ENCODE results near the gene PGPEP1. TPM values are rescaled to one million over a fixed set of nuclear protein-coding genes. Genes with fewer than 3 reads are reported as not detected.
"Not testable (repeated sequence)": the region's sequence is repeated elsewhere in the genome, so short reads cannot be mapped to it uniquely, and the experiment has no call there.

The PGPEP1 gene
- polyA plus RNA-seq, 1 donor: 14.4 TPM

DNA sequence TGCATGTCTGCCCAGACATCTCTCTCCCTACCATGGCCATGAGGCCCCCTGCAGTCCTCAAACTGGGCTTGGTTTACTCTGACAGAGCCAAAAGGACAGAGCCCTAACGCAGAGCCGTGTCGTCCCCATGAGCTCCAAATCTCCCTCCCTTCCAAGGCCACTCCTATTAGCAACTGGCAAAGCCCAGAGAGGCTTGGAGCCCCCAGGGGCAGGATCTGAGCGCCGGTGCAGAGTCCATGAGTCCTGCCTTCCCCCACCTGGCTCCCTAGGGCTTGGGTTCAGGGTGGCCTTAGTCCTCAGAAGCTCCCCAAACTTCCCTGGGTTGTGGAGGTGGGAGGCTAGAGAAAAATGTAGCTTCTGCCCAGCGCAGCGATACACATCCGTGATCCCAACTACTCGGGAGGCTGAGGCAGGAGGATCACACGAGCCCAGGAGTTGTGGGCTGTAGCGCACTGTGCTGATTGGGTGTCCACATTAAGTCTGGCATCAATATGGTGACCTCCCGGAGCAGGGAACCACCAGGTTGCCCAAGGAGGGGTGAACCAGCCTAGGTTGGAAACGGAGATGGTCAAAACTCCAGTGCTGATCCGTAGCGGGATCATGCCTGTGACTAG, 7.4 kb upstream of the PGPEP1 start:
- DNase-seq: no peak

DNA sequence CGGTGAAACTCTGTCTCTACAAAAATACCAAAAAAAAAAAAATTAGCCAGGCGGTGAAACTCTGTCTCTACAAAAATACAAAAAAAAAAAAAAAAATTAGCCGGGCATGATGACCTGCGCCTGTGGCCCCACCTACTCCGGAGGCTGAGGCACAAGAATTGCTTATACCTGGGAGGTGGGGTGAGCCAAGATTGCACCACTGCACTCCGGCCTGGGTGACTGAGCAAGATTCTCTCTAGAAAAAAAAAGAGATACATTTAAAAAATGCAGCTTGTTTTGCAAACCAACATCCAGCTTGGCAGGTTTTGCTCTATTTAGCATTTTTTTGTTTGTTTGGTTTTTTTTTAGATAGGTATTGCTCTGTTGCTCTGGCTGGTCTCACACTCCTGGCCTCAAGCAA, 6.7 kb upstream of the PGPEP1 start:
- DNase-seq: no peak

DNA sequence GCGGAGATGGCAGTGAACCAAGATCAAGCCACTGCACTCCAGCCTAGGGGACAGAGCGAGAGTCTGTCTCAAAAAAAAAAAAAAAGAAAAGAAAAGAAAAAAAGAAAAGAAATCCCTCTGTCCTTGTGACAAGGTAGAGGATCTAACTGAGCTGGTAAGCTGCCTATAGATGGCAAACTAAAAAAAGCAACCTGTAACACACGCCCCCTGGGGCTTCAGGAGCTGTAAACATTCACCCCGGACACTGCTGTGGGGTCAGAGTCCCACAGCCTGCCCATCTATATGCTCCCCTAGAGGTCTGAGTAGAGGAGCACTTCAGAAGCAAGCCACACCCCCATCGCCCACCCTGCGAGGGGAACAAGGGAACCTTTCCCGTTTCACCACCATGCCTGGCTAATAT, 4.3 kb upstream of the PGPEP1 start:
- no peak for DNase-seq

DNA sequence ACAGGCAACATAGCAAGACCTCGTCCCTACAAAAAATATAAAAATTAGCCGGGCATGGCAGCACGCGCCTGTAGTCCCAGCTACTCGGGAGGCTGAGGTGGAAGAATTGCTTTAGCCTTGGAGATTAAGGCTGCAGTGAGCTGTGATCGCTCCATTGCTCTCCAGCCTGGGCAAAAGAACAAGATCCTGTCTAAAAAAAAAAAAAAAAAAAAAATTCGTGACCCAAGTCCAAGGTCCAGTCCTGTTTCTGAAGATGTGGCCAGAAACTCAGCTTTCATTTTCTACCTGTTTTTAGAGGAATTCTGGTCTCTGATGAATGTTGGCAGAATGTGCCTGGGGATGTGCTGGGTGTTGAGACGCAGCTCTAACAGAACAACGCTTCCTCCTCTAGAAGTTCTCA, 1.9 kb upstream of the PGPEP1 start:
- no peak for DNase-seq

DNA sequence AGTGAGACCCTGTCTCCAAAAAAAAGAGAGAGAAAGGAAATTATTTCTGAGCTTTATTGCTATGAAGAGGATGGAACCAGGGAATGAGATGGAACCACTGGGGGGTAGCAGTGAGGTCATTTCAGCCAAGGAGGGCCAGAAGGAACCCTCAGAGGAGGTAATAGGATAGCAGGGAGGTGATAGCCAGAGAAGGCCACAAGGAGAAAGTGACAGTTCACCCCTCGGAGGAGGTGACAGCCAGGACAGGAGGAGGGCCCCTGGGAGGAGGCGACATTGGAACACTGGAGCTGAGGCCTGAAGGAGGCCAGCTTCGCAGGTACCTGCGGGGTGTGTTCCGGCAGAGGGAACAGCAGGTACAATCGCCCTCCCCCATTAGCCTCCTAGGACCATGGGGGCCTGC, 675 bp upstream of the PGPEP1 start:
- no peak for DNase-seq

DNA sequence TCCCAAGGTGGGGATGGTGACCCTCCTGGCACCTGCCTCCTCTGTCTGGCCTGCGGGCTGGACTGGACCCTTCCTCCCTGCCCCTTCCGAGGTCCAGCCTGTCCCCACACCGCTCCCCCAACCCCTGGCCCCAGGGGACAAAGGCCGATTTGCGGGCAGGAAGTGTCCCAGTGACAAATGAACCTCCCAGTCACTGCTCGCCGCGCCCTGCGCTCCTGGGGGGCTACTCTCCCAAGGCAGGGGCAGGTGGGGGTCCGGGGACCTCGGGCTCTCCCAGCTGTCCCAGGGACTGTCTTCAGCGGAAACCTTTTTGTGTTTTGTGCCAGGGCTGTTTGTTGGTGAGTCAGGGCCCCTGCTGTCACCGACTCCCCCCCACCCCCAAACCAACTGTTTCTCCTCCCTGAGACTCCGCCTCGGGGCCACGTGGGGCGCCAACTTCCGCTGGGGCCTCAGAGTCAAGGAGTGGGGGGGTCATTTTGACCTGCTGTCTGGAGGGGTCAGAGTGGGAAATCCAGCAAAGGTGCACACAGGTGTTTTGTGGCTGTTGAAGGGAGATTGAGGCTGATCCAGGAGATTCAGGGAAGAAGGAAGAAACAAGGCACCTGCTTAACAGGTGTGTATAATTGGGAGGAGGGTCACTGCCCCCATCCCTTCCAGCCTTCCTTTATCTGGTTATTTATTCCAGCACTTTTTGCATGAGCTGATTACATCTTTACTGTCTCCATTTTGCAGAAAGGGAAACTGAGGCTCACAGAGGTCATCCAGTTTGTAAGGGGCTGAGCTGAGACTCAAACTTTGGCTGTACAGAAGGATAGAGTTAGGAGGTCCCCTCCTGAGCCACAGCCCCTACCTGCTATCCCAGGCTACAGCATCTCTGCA, 831 bp downstream of the PGPEP1 start:
- no peak for DNase-seq

DNA sequence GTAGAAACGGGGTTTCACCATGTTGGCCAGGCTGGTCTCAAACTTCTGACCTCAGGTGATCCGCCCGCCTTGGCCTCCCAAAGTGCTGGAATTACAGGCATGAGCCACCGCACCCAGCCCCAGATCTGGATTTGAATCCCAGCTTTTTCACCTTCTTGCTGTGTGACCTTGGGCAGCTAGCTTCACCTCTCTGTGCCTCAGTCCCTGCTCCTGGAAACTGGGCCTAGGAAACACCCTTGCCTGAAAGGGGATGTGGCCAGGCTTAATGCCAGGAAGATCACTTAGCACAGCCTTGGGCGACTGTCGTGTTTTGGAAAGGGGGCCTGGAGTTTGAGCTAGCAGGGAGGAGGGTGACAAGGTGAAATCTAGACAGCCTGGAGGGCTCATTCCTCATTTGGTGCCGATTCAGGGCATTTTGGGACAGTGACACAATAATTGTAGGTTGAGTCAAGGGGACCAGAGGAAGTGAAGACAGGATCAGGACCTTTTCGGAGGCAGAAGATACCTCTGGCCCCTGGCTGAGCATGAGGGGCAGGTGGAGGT, 1.8 kb downstream of the PGPEP1 start:
- DNase-seq: no peak

DNA sequence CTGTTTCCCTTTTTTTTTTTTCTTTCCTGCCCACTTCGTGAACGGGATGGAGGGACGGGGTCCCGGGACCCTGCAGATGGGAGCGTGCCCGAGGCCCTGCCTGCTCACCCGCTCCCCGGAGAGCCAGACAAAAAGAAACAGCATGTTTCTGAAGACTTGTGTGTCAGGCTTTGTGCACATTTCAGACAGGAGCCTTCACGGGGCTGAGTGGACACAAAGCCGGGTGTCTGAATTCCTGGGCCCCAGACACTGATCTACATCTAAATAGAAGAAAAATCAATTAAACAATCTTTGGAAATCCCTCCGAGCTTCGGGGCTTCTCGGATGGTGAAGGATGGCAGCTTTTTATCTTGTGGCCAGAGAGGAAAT, 4.2 kb downstream of the PGPEP1 start:
- DNase-seq: no peak

DNA sequence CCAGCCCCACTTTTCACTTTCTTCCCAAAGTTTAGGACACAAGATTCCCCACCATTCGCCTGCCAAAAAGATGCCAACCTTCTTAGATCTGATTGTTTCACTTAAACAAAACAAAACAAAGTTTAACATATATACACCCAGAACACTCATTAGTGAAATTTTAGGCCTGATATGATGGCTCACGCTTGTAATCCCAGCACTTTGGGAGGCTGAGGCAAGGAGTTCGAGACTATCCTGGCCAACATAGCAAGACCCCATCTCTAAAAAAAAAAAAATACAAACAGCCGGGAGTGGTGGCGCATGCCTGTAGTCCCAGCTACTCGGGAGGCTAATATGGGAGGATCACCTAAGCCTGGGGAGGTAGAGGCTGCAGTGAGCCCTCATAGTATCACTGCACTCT, 4.9 kb downstream of the PGPEP1 start:
- DNase-seq: no peak

DNA sequence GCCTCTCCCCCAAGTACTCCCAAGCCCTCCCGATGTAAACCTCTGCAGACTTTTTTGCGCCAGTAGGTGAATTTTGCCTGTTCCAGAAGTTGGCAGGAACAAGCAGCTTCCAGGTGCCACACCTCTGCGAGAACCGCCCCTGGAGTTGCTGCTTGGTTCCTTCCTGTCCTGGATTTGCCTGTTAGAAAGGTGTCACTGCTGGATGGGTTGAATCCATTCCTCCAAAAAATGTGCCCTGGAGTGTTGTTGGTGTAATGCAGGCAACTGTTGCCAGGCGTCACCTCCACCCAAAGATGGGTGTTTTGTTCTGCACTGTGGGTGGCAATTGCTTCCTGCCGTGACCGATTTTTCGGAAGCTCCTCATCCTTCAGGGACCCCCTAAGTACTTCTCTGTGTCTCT, 5.7 kb downstream of the PGPEP1 start:
- no peak for DNase-seq

DNA sequence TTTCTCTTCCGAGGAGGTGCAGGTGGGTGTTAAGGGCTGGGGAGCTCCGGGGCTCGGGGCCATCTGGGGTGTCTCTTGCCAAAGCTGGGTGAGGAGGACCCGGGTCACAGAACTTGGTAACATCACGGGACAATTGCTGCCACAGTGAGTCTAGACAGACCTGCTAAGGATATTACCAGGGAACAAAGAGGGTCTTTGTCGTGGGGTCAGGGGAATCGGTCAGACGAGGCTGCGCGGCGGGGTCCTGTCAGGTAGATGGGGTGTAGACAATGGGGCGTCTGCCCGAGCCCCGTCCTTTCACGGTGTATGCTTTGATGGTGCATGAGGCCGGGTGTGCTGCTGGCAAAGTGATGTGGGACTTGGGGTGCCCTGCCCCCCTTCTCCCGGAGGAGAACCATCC, 7.8 kb downstream of the PGPEP1 start:
- no peak for DNase-seq

DNA sequence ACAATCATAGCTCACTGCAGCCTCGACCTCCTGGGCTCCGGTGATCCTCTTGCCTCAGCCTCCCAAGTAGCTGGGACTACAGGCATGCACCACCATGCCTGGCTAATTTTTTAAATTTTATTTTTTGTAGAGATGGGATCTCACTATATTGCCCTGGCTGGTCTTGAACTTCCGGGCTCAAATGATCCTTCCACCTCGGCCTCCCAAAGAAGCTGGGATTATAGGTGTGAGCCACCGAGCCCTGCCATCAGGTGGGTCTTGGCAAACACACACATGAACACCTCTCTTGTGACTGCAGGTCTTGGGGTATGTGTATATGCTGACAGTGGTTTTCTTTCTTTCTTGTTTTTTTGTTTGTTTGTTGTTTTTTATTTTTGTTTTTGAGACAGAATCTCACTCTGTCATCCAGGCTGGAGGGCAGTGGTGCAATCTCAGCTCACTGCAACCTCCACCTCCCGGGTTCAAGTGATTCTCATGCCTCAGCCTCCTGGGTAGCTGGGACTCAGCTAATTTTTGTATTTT, 8.5 kb downstream of the PGPEP1 start:
- not testable (repeated sequence) for DNase-seq

DNA sequence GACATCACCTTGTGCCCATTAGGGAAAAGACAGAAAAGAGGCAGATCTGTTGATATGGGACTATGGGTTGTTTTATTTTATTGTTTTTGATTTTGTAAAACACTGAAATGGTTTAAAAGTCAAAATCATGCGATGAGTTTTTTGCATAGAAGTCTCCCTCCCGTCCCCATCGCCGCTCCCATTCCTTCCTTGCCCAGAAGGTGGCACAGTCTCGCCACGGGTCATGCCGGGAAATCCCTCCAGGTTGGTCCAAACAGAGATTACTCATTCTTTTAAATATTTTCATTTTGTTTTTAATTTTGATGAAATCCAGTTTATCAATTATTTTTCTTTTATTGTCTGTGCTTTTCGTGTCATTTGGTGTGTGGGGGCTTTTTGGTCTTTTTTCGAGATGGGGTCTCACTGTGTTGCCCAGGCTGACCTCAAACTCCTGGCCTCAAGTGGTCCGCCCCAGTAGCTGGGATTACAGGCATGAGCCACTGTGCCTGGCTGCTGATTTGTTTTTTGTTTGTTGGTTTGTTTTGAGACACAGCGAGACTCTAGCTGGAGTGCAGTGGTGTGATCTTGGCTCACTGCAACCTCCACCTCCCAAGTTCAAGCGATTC, 9.2 kb downstream of the PGPEP1 start:
- DNase-seq: no peak

DNA sequence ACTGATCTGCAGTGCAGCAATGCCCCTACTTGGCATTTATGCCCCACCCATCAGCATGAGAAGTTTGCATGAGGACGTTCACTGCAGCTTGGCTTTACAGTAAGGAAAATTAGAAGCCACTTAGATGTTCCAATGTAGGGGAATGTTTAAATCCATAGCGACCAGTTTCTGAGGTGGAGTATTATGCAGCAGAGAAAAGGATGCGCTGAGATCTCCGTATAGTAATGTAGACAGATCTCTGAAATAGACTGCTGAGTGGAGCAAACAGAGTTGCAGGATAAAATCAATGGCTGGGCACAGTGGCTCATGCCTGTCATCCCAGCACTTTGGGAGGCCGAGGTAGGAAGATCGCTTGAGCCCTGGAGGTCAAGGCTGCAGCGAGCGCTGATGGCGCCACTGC, 10.1 kb downstream of the PGPEP1 start:
- DNase-seq: no peak

DNA sequence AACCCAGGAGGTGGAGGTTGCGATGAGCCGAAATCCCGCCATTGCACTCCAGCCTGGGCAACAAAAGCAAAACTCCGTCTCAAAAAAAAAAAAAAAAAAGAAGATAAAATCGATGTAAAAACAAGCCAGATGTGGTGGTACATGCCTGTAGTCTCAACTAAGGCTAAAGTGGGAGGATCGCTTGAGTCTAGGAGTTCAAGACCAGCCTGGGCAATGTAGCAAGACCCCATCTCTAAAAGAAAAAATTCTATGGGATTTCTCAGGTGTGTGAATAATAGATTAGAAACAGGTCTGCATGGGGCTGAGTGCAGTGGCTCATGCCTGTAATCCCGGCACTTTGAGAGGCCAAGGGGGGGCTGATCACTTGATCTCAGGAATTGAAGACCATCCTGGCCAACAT, 11.1 kb downstream of the PGPEP1 start:
- DNase-seq: no peak

DNA sequence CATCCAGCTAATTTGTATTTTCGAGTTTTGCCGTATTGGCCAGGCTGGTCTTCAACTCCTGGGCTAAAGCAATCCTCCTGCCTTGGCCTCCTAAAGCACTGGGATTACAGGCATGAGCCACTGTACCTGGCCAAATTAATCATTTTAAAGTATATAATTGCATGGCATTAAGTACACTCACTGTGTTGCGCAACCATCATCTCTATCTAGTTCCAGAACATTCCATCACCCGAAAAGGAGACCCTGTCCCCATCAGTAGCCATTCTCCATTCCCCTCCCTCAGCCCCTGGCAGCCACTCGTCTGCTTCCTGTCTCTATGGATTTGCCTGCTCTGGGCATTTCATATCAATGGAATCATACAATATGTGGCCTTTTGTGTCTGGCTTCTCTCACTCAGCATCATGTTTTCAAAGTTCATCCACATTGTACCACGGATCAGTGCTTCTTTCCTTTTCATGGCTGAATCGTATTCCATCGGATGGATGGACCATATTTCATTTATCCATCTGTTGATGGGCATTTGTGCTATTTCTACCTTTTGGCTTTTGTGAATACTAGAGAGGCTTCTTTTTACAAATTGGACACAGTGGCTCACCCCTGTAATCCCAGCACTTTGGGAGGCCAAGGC, 13.1 kb downstream of the PGPEP1 start:
- no peak for DNase-seq

DNA sequence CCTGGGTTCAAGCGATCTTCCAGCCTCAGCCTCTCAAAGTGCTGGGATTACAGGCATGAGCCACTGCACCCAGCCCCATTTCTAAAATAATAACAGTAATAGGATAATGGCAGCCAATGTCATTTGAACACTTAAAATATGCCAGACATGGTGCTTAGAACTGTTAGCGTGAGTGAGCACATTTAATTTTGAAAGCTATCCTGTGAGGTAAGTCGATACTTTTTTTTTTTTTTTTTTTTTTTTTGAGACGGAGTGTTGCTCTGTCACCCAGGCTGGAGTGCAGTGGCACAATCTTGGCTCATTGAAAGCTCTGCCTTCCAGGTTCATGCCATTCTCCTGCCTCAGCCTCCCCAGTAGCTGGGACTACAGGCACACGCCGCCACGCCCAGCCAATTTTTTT, 14.3 kb downstream of the PGPEP1 start:
- not testable (repeated sequence) for DNase-seq

DNA sequence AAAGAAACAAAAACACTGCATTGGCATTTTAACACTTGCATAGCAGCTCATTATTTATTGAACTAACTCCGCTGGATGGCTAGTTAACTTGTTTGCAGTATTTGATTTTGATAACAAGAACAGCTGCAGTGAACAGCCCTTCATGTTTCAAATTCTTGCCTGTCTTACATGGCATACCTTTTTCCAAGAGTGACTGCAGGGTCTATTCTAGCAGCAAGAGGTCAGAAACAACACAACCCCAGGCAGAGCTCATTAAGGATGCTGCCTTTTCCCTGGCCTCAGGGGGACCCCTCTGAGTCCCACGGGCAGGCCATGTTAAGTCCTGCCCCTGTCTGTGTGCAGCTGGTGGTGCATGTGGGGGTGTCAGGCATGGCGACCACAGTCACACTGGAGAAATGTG, 16.6 kb downstream of the PGPEP1 start:
- no peak for DNase-seq

DNA sequence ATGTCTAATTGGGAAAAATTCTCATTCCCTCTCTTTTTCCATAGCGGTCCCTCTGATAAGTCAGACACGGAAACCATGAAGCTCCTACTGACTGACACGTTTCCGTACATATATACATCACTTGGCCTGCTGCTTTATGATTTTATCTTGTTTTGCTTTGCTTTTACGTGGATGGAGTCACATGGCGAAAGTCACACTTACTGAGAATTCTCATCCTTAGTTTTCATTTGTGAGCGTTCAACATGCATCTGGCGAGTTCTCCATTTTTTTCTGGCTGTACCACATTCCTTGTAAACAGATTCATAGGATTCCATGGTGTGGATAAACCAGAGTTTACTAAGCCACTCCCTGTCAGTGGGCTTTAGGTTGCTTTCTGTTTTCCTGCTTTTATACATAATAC, 21.2 kb downstream of the PGPEP1 start:
- no peak for DNase-seq

DNA sequence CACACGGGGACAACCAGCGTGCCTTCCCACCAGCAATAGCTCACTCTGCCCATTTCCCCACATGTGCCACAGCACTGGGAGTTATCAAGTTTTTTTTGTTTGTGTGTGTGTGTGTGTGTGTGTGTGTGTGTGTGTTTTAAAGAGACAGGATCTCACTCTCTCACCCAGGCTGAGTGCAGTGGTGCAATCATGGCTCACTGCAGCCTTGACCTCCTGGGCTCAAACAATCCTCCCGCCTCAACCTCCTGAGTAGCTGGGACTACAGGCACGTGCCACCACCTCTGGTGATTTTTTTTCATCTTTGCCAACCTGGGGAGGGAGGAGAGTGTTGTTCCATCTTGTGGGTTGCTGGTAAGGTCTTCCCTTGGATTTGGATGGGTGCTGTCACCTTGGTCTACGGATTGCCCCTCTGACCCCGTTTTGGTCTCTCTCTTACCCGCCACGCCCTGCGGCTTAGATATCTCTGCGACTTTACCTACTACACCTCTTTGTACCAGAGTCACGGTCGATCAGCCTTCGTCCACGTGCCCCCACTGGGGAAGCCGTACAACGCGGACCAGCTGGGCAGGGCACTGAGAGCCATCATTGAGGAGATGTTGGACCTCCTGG, 22.6 kb downstream of the PGPEP1 start:
- no peak for DNase-seq

DNA sequence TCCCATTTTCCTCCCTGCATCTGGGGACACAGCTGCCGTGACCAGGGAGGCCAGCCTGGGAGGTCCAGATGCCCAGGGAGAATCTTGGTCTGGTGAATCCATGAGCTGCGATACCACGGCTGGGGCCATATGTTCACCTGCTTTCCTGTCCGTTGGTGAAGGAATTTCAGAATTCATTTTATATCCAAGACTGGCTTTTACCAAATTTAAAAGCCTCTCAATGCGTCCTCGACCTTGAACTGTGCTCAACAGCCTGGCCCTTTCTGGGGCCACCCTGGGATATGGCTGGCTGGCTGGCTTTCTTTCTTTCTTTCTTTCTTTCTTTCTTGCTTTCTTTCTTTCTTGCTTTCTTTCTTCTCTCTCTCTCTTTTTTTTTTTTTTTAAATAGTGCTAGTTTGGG, 23.4 kb downstream of the PGPEP1 start:
- DNase-seq: no peak

DNA sequence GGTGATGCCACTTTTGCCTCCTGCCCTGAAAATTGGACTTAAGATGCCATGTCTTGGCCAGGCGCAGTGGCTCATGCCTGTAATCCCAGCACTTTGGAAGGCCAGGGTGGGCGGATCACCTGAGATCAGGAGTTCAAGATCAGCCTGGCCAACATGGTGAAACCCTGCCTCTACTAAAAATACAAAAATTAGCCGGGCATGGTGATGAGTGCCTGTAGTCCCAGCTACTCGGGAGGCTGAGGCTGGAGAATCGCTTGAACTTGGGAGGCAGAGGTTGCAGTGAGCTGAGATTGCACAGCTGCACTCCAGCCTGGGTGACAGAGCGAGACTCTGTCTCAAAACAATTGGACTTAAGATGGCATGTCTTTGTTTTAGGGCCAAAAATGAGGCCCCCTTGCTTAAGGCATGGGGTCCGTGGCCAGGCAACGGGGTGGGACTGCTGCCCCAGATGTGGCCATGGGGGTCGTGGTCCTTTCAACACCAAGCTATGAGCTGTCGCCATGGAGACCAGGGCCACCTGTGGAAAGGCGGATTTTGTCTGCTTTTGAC, 24.0 kb downstream of the PGPEP1 start:
- not testable (repeated sequence) for DNase-seq

Measured in hindlimb muscle (tissue), 1 donor.